Caco-2 (cell line): ENCODE data around the gene CRHR1. TPM values are rescaled to one million over a fixed set of nuclear protein-coding genes. Genes with fewer than 3 reads are reported as not detected.

ENCODE experiments used
- BruUV-seq: library from RNA; stranded (reverse); fragments of 400-500 nt; replicated peaks from 2 replicates; lab custom pipeline; 2021; lab: Mats Ljungman, UMichigan
- CTCF ChIA-PET: fragments of 300-600 bp; sonication (Branson Sonifier 250); formaldehyde crosslinking; loops from one replicate; lab custom pipeline; 2022; ENCODE audit warnings: antibody characterized with exemption; lab: Charles Lee
- POLR2A ChIA-PET: fragments of 300-600 bp; sonication (Branson Sonifier 250); formaldehyde crosslinking; loops from one replicate; lab custom pipeline; 2022; ENCODE audit warnings: antibody characterized with exemption; lab: Charles Lee
- DNase-seq, 2 experiments: peaks; one replicate each; pipeline versions ENCODE4 v3.0.0 to v3.0.0-alpha.2; 2020 to 2022
- H3K27me3 ChIP-seq: replicated peaks from 2 replicates; pipeline ENCODE4 v1.6.0; 2011; ENCODE audit warnings: low read length; ENCODE audit not compliant: control insufficient read depth, insufficient read depth
- H3K36me3 ChIP-seq: 2 replicates; pipeline ENCODE4 v1.5.1; 2011; ENCODE audit warnings: low read length; ENCODE audit not compliant: control insufficient read depth, insufficient read depth
- H3K4me1 ChIP-seq: fragments of 250-450 bp; sonication (Bioruptor Pico); 2 replicates; pipeline ENCODE4 v1.5.1; 2020; ENCODE audit warnings: mild to moderate bottlenecking
- H3K4me3 ChIP-seq: 2 replicates; pipeline ENCODE4 v1.5.1; 2011; ENCODE audit warnings: low read depth, mild to moderate bottlenecking, control low read depth, low read length
- H3K9me3 ChIP-seq: fragments of 250-450 bp; sonication (Bioruptor Pico); 2 replicates; pipeline ENCODE4 v1.5.1; 2020; ENCODE audit warnings: mild to moderate bottlenecking, moderate library complexity
- H3K27ac Mint-ChIP-seq: one replicate; pipeline ENCODE4 v1.8.0; 2022; ENCODE audit warnings: mixed read lengths; ENCODE audit not compliant: unreplicated experiment
- H3K27me3 Mint-ChIP-seq: one replicate; pipeline ENCODE4 v1.8.0; 2022; ENCODE audit warnings: mixed read lengths; ENCODE audit not compliant: insufficient read depth, unreplicated experiment
- H3K36me3 Mint-ChIP-seq: one replicate; pipeline ENCODE4 v1.8.0; 2022; ENCODE audit warnings: mild to moderate bottlenecking, mixed read lengths; ENCODE audit not compliant: insufficient read depth, unreplicated experiment
- H3K4me1 Mint-ChIP-seq: one replicate; pipeline ENCODE4 v1.8.0; 2022; ENCODE audit warnings: low read depth, mixed read lengths; ENCODE audit not compliant: unreplicated experiment
- H3K4me3 Mint-ChIP-seq: one replicate; pipeline ENCODE4 v1.8.0; 2022; ENCODE audit warnings: mild to moderate bottlenecking, moderate library complexity, mixed read lengths; ENCODE audit not compliant: unreplicated experiment
- H3K9me3 Mint-ChIP-seq: one replicate; pipeline ENCODE4 v1.8.0; 2022; ENCODE audit warnings: mixed read lengths; ENCODE audit not compliant: unreplicated experiment
- CTCF ChIP-seq, 2 experiments: fragments of 200-600 bp in 1 of 2; IDR thresholded peaks; 1 replicate in 1 of 2; 2 replicates in 1 of 2; pipeline versions ENCODE4 v1.5.1 to v1.8.0; 2011 to 2022; ENCODE audit warnings: antibody characterized with exemption in 1 of 2, control low read depth in 1 of 2, inconsistent platforms in 1 of 2, low read depth in 1 of 2, low read length in 1 of 2, mild to moderate bottlenecking in 1 of 2, moderate library complexity in 1 of 2; ENCODE audit not compliant: insufficient read depth in 1 of 2, severe bottlenecking in 1 of 2, unreplicated experiment in 1 of 2
- intact Hi-C: fragments of 100-400 bp; cut with micrococcal nuclease; formaldehyde crosslinking; loops from one replicate; pipeline ENCODE4 v1.10.0; 2022; ENCODE audit not compliant: unreplicated experiment
- total RNA-seq: library from RNA; stranded (reverse); gene quantifications from 2 replicates; pipeline ENCODE4 v1.2.3, GENCODE V29; 2022

CRHR1 gene
- total RNA-seq, 1 experiment from 2014 or later: not detected

- no peaks in the 10 kb centered on the region for H3K4me1 ChIP-seq
- H3K27ac Mint-ChIP-seq: no peak overlapping the region
- CTCF ChIA-PET: no interaction called here
- H3K4me3 Mint-ChIP-seq: no peak overlapping the region
- no TSS peak for BruUV-seq
- no peaks in the 10 kb centered on the region for H3K9me3 ChIP-seq
- intact Hi-C loops: no loop called here
- TF ChIP-seq CTCF (IDR thresholded peaks at IDR 0.05; ENCODE audit: insufficient read depth in 1 of 2, low read depth in 1 of 2, low read length in 1 of 2, severe bottlenecking in 1 of 2, unreplicated experiment in 1 of 2): no peak
- no peaks in the 10 kb centered on the region for H3K27me3 ChIP-seq
- H3K4me3 ChIP-seq: no peak overlapping the region
- no peak for DNase-seq
- H3K36me3 ChIP-seq: no peaks in the 10 kb centered on the region
- POLR2A ChIA-PET: no interaction called here
- H3K4me1 Mint-ChIP-seq: no peaks in the 10 kb centered on the region
- H3K9me3 Mint-ChIP-seq: no peaks in the 10 kb centered on the region
- H3K36me3 Mint-ChIP-seq: peaks cover 4% of the 10 kb centered on the region
- peaks cover 28% of the 10 kb centered on the region for H3K27me3 Mint-ChIP-seq
Observed at GRCh38 chr17:45753645-45754225, 30.4 kb upstream of the CRHR1 start.

- H3K27ac Mint-ChIP-seq: no peak overlapping the region
- Histone ChIP-seq H3K27me3 (no peaks in the 10 kb centered on the region), H3K4me3 (no peak overlapping the region), H3K4me1 (no peaks in the 10 kb centered on the region), H3K9me3 (no peaks in the 10 kb centered on the region), H3K36me3 (no peaks in the 10 kb centered on the region)
- intact Hi-C loops: no loop called here
- H3K4me3 Mint-ChIP-seq: no peak overlapping the region
- peaks cover 24% of the 10 kb centered on the region for H3K27me3 Mint-ChIP-seq
- no peaks in the 10 kb centered on the region for H3K4me1 Mint-ChIP-seq
- TF ChIP-seq CTCF (IDR thresholded peaks at IDR 0.05; ENCODE audit: insufficient read depth in 1 of 2, low read depth in 1 of 2, low read length in 1 of 2, severe bottlenecking in 1 of 2, unreplicated experiment in 1 of 2): no peak
- no TSS peak for BruUV-seq
- H3K36me3 Mint-ChIP-seq: no peaks in the 10 kb centered on the region
- POLR2A ChIA-PET: no interaction called here
- no peak for DNase-seq
- CTCF ChIA-PET: interaction anchor here (1.5 kb wide), 1 partner anchor 115 kb away, joined by 4 read pairs; no protein-coding TSS in a partner anchor
- H3K9me3 Mint-ChIP-seq: no peaks in the 10 kb centered on the region
Observed at GRCh38 chr17:45755050-45755449, 29.1 kb upstream of the CRHR1 start.

- POLR2A ChIA-PET: no interaction called here
- Mint-ChIP-seq H3K4me1 (no peaks in the 10 kb centered on the region), H3K27ac (no peak overlapping the region), H3K9me3 (no peaks in the 10 kb centered on the region), H3K27me3 (peaks cover 14% of the 10 kb centered on the region), H3K4me3 (no peak overlapping the region), H3K36me3 (no peaks in the 10 kb centered on the region)
- no TSS peak for BruUV-seq
- H3K4me3 ChIP-seq: no peak overlapping the region
- CTCF ChIA-PET: interaction anchor here (1.5 kb wide), 1 partner anchor 116 kb away, joined by 4 read pairs; no protein-coding TSS in a partner anchor
- intact Hi-C loops: loop anchor here (1.0 kb wide), 1 partner anchor 76 kb away; no protein-coding TSS in a partner anchor
- H3K4me1 ChIP-seq: no peaks in the 10 kb centered on the region
- H3K36me3 ChIP-seq: no peaks in the 10 kb centered on the region
- no peak for DNase-seq
- no peaks in the 10 kb centered on the region for H3K27me3 ChIP-seq
- peak in 1 of 2 experiments; percentile 44 for TF ChIP-seq CTCF (IDR thresholded peaks at IDR 0.05; ENCODE audit: insufficient read depth in 1 of 2, low read depth in 1 of 2, low read length in 1 of 2, severe bottlenecking in 1 of 2, unreplicated experiment in 1 of 2)
- no peaks in the 10 kb centered on the region for H3K9me3 ChIP-seq
Observed at GRCh38 chr17:45756266-45756991, 27.7 kb upstream of the CRHR1 start.
